ENCODE data around the gene GNA15.

Gene GNA15

DNA sequence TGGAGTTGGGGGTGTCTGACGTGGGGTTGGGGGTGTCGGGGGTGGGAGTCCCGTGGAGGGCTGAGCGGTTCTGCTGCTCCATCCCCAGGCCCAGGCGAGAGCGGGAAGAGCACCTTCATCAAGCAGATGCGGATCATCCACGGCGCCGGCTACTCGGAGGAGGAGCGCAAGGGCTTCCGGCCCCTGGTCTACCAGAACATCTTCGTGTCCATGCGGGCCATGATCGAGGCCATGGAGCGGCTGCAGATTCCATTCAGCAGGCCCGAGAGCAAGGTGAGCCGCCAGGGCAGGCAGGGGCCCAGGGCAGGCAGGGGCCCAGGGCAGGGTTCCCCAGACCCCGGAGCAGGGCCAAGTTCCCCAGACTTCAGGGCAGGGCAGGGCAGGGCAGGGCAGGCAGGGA lies 12.7 kb downstream of the GNA15 start:
- TF ChIP-seq, protein P1, sequence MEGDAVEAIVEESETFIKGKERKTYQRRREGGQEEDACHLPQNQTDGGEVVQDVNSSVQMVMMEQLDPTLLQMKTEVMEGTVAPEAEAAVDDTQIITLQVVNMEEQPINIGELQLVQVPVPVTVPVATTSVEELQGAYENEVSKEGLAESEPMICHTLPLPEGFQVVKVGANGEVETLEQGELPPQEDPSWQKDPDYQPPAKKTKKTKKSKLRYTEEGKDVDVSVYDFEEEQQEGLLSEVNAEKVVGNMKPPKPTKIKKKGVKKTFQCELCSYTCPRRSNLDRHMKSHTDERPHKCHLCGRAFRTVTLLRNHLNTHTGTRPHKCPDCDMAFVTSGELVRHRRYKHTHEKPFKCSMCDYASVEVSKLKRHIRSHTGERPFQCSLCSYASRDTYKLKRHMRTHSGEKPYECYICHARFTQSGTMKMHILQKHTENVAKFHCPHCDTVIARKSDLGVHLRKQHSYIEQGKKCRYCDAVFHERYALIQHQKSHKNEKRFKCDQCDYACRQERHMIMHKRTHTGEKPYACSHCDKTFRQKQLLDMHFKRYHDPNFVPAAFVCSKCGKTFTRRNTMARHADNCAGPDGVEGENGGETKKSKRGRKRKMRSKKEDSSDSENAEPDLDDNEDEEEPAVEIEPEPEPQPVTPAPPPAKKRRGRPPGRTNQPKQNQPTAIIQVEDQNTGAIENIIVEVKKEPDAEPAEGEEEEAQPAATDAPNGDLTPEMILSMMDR (IDR thresholded peaks at IDR 0.05; ENCODE audit: low read depth, low read length, missing control alignments), result no peak
- H3K4me3 ChIP-seq (ENCODE audit: low read depth, low read length), result no peak overlapping the region
- no peak for DNase-seq (ENCODE audit: low read depth)
- in situ Hi-C loops (cut with HindIII; ENCODE audit: low sequenced_read_pairs), result no loop called here

DNA sequence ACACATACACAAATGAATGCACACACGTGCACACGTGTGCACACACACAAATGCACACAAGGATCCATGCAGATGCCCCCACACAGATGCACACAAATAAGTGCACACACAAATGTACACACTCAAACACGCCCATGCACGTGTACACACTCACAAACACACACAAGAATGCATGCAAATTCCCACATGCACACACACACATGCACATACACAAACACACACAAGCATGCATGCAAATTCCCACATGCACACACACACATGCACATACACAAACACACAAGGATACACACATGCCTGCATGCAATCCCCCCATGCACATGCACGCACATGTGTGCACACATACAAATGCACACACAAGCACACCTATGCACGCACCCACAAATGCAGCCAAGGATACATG lies 13.3 kb downstream of the GNA15 start:
- TF ChIP-seq, protein P1 (IDR thresholded peaks at IDR 0.05; ENCODE audit: low read depth, low read length, missing control alignments), result no peak
- DNase-seq (ENCODE audit: low read depth), result no peak
- in situ Hi-C loops (cut with HindIII; ENCODE audit: low sequenced_read_pairs), result no loop called here
- no peak overlapping the region for H3K4me3 ChIP-seq (ENCODE audit: low read depth, low read length)

DNA sequence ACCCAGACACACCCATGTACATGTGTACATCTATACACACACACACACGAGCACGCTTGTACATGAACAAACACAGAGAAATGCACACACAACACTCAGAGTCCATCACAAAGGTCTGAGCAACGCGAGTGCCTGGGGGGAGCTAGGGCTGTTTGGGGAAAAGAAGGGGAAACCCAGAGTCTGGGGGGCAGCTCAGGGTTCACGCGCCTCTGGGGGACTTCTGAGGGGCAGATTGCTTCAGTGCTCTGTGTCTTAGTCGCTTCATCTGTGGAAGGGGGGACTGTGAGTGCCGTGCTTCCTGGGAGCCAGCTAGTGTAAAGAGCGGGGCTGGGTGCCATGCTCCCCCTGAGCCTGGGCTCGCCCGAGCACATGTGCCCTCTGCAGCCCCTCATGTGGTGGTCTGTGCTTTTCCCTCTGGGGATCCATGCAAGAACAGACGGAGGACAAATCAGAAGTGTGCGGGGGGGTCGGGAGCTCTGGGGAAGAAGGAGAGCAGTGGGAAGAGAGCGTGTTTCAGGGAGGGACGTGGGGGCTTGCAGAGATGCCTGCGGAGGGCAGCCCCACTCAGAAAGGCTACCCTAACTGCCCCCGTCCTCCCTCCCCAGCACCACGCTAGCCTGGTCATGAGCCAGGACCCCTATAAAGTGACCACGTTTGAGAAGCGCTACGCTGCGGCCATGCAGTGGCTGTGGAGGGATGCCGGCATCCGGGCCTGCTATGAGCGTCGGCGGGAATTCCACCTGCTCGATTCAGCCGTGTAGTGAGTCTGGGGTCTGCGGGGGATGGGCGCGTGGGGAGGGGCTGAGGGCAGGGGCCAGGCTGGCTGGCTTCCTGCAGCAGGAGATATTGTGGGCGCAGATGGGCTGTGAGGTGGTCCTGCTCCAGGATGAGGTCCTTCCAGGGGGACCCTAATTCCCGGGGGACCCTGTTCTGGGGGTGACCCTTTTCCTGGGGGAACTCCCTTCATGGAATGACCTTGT lies 14.0 kb downstream of the GNA15 start:
- no peak overlapping the region for H3K4me3 ChIP-seq (ENCODE audit: low read depth, low read length)
- TF ChIP-seq, protein P1 (IDR thresholded peaks at IDR 0.05; ENCODE audit: low read depth, low read length, missing control alignments), result no peak
- no peak for DNase-seq (ENCODE audit: low read depth)
- in situ Hi-C loops (cut with HindIII; ENCODE audit: low sequenced_read_pairs), result no loop called here

DNA sequence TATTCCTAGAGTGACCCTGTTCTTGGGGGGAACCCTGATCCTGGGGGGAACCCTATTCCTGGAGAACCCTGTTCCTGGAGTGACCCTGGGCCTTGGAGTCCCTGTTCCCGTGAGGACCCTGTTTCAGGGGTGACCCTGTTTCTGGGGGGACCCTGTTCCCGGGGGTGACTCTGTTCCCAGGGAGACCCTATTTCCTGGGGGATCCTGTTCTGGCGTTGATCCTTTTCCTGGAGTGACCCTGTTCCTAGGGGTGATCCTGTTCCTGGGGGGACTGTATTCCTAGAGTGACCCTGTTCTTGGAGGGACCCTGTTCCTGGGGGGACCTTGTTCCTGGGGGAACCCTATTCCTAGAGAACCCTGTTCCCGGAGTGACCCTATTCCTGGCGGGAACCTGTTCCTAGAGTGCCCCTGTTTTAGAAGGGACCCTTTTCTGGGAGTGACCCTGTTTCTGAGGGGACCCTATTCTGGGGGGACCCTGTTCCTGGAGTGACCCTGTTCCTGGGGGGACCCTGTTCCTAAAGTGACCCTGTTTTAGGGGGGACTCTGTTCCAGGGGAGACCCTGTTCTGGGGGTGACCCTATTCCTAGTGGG lies 15.0 kb downstream of the GNA15 start:
- TF ChIP-seq, protein P1 (IDR thresholded peaks at IDR 0.05; ENCODE audit: low read depth, low read length, missing control alignments), result no peak

DNA sequence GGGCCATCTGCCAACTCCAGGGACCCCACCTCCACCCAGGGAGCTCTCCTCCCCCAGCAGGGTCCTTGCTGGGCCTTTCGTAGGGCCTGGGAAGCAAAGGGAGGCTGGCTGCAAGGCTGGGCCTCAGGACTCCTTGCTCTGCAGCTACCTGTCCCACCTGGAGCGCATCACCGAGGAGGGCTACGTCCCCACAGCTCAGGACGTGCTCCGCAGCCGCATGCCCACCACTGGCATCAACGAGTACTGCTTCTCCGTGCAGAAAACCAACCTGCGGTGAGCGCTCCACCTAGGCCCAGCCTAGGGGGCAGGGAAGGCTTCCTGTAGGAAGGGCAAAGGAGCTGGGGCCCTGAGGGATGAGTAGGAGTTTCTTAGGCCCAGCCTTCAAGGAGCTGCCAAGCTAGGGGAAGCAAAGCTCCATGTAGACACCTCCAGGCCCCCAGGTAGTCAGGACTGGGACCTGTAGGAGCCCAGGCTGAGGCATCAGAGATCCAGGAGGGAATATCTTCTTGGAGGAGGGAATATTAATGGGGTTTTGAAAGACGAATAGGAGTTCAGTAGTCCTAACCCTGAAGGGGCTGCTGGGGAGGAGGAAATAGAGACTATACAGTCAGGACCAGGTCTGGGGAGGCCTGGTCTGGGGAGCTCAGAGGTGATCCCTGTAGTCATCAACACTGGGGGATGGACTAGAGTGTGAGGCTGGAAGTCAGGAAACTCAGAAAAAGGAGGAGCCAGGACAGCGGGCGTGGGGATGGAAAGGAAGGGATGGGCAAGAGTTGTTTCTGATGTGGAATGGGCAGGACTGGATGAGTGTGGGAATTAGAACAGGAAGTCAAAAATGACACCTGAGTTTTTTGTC lies 16.0 kb downstream of the GNA15 start:
- DNase-seq (ENCODE audit: low read depth), result no peak
- in situ Hi-C loops (cut with HindIII; ENCODE audit: low sequenced_read_pairs), result no loop called here
- no peak overlapping the region for H3K4me3 ChIP-seq (ENCODE audit: low read depth, low read length)
- TF ChIP-seq, protein P1 (IDR thresholded peaks at IDR 0.05; ENCODE audit: low read depth, low read length, missing control alignments), result no peak

More for the DNA sequence above, 15.0 kb downstream of the GNA15 start:
- in situ Hi-C loops (cut with HindIII; ENCODE audit: low sequenced_read_pairs), result no loop called here
- no peak for DNase-seq (ENCODE audit: low read depth)
- H3K4me3 ChIP-seq (ENCODE audit: low read depth, low read length), result no peak overlapping the region

DNA sequence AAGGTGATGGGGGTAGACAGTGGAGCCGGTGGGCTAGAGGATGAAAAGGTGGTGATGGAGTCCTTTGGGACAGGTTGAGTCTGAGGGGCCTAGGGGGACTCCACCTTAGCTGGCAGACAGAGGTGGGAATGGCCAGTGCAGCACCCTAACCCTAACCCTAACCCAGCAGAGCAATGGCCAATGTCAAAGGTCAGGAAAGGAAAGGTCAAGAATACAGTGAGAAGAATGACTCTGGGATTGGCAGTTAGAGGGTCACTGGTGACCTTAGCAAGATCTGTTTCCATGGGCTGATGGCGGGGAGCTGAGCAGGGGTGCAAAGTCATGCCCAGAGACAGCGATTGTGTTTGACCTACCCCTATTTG lies 16.6 kb downstream of the GNA15 start:
- no peak overlapping the region for H3K4me3 ChIP-seq (ENCODE audit: low read depth, low read length)
- TF ChIP-seq, protein P1 (IDR thresholded peaks at IDR 0.05; ENCODE audit: low read depth, low read length, missing control alignments), result no peak
- DNase-seq (ENCODE audit: low read depth), result no peak
- in situ Hi-C loops (cut with HindIII; ENCODE audit: low sequenced_read_pairs), result no loop called here

Measured in astrocyte of the cerebellum (primary cell).